ENCODE results near the gene POLR2I.
"Not testable (repeated sequence)": the region's sequence is repeated elsewhere in the genome, so short reads cannot be mapped to it uniquely, and the experiment has no call there.

The POLR2I gene

GRCh38 chr19:36079389-36079945, 35.2 kb downstream of the POLR2I start:
- Histone ChIP-seq H3K27ac (ENCODE audit: low read depth, low read length) (no peak overlapping the region), H3K4me3 (ENCODE audit: low read depth, low read length) (no peak overlapping the region), H3K9ac (ENCODE audit: low read length) (no peak overlapping the region), H3K27me3 (ENCODE audit: control insufficient read depth, insufficient read depth, low read length) (no peaks in the 10 kb centered on the region), H3K4me1 (ENCODE audit: control insufficient read depth, insufficient read depth, low read length) (no peaks in the 10 kb centered on the region), H3K36me3 (ENCODE audit: control insufficient read depth, insufficient read depth, low read length) (peaks cover 81% of the 10 kb centered on the region), H3K9me3 (ENCODE audit: control insufficient read depth, insufficient read depth, low read depth, low read length) (no peaks in the 10 kb centered on the region)

- Histone ChIP-seq H3K9me3 (ENCODE audit: control insufficient read depth, insufficient read depth, low read depth, low read length) (no peaks in the 10 kb centered on the region), H3K4me3 (ENCODE audit: low read depth, low read length) (no peak overlapping the region), H3K36me3 (ENCODE audit: control insufficient read depth, insufficient read depth, low read length) (peaks cover 74% of the 10 kb centered on the region), H3K27me3 (ENCODE audit: control insufficient read depth, insufficient read depth, low read length) (no peaks in the 10 kb centered on the region), H3K9ac (ENCODE audit: low read length) (no peak overlapping the region), H3K4me1 (ENCODE audit: control insufficient read depth, insufficient read depth, low read length) (no peaks in the 10 kb centered on the region), H3K27ac (ENCODE audit: low read depth, low read length) (no peak overlapping the region)
Measured at GRCh38 chr19:36073121-36073876, 41.4 kb downstream of the POLR2I start.

GRCh38 chr19:36072081-36072480, 42.6 kb downstream of the POLR2I start:
- no peaks in the 10 kb centered on the region for H3K4me1 ChIP-seq (ENCODE audit: control insufficient read depth, insufficient read depth, low read length)
- H3K27me3 ChIP-seq (ENCODE audit: control insufficient read depth, insufficient read depth, low read length): no peaks in the 10 kb centered on the region
- H3K4me3 ChIP-seq (ENCODE audit: low read depth, low read length): no peak overlapping the region
- no peaks in the 10 kb centered on the region for H3K9me3 ChIP-seq (ENCODE audit: control insufficient read depth, insufficient read depth, low read depth, low read length)
- H3K36me3 ChIP-seq (ENCODE audit: control insufficient read depth, insufficient read depth, low read length): peaks cover 80% of the 10 kb centered on the region
- no peak overlapping the region for H3K9ac ChIP-seq (ENCODE audit: low read length)
- H3K27ac ChIP-seq (ENCODE audit: low read depth, low read length): no peak overlapping the region

- H3K36me3 ChIP-seq (ENCODE audit: control insufficient read depth, insufficient read depth, low read length): peaks cover 78% of the 10 kb centered on the region
- H3K27me3 ChIP-seq (ENCODE audit: control insufficient read depth, insufficient read depth, low read length); H3K4me1 ChIP-seq (ENCODE audit: control insufficient read depth, insufficient read depth, low read length); H3K27ac ChIP-seq (ENCODE audit: low read depth, low read length); H3K4me3 ChIP-seq (ENCODE audit: low read depth, low read length); H3K9me3 ChIP-seq (ENCODE audit: control insufficient read depth, insufficient read depth, low read depth, low read length); H3K9ac ChIP-seq (ENCODE audit: low read length): not testable (repeated sequence)
Measured at GRCh38 chr19:36068810-36069499, 45.7 kb downstream of the POLR2I start.

- Histone ChIP-seq H3K9ac (ENCODE audit: low read length) (no peak overlapping the region), H3K27me3 (ENCODE audit: control insufficient read depth, insufficient read depth, low read length) (no peaks in the 10 kb centered on the region), H3K27ac (ENCODE audit: low read depth, low read length) (no peak overlapping the region), H3K4me3 (ENCODE audit: low read depth, low read length) (no peak overlapping the region), H3K4me1 (ENCODE audit: control insufficient read depth, insufficient read depth, low read length) (no peaks in the 10 kb centered on the region), H3K36me3 (ENCODE audit: control insufficient read depth, insufficient read depth, low read length) (peaks cover 75% of the 10 kb centered on the region), H3K9me3 (ENCODE audit: control insufficient read depth, insufficient read depth, low read depth, low read length) (no peaks in the 10 kb centered on the region)
Measured at GRCh38 chr19:36067681-36068080, 47.0 kb downstream of the POLR2I start.

GRCh38 chr19:36064826-36065225, 49.8 kb downstream of the POLR2I start:
- H3K27ac ChIP-seq (ENCODE audit: low read depth, low read length): no peak overlapping the region
- peaks cover 74% of the 10 kb centered on the region for H3K36me3 ChIP-seq (ENCODE audit: control insufficient read depth, insufficient read depth, low read length)
- no peaks in the 10 kb centered on the region for H3K27me3 ChIP-seq (ENCODE audit: control insufficient read depth, insufficient read depth, low read length)
- no peaks in the 10 kb centered on the region for H3K4me1 ChIP-seq (ENCODE audit: control insufficient read depth, insufficient read depth, low read length)
- H3K9me3 ChIP-seq (ENCODE audit: control insufficient read depth, insufficient read depth, low read depth, low read length): no peaks in the 10 kb centered on the region
- H3K9ac ChIP-seq (ENCODE audit: low read length): no peak overlapping the region
- no peak overlapping the region for H3K4me3 ChIP-seq (ENCODE audit: low read depth, low read length)

Measured in HUES6 (cell line).